DMS53 (cell line): ENCODE data around the gene BICDL1.

Experiments used
- DNase-seq: peaks from one replicate; lab custom pipeline; 2025; lab: John Stamatoyannopoulos, UW

Gene BICDL1

DNA sequence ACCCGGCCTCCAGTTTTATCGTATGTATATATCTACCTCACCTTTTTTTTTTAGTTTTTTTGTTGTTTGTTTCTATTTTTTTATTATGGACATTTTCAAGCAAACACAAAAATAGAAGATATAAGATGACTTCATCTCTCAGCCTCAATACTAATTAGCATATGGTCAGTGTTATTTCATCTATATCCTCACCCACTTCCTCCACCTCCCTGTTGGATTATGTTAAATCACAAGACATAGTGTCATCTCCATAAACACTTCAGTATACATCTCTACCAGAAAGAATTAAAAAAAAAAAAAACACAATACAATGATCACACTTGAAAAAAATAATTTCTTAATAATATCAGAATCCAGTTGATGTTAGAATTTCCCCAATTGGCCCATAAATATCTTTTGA lies 92.6 kb downstream of the BICDL1 start:
- DNase-seq: no peak

DNA sequence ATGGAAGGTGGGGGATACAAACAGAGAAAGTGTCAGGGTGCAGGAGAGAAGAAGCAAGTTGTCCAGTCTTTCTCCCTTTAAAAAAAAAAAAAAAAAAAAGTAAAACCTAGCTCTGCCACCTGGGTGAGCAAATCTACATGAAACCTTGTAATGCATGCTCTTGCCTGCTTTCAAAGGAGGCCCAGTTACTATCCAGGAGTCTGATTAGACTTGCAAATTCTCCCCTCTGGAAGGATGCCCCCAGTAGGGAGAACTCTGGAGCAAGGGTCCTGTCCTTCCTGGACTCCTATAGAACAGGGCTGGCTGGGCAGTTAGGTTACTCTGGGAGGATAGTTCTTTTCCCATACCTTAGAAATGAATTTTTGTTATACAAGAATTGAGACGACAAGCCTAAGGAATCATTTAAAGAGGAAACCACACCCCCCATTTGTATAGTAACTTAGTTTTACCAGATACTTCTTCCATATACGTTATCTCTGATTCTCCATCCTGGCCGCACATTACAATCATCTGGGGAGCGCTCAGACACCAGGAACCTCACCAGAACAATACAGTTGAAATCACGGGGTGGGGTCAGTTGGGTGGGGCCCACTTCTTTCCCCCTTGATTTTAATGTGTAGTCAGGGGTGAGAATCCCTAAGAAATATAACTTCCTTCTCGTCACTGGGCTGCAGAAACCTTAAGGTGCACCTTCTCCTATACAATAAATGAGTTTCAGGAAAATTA lies 97.0 kb downstream of the BICDL1 start:
- DNase-seq: peak; percentile 65

DNA sequence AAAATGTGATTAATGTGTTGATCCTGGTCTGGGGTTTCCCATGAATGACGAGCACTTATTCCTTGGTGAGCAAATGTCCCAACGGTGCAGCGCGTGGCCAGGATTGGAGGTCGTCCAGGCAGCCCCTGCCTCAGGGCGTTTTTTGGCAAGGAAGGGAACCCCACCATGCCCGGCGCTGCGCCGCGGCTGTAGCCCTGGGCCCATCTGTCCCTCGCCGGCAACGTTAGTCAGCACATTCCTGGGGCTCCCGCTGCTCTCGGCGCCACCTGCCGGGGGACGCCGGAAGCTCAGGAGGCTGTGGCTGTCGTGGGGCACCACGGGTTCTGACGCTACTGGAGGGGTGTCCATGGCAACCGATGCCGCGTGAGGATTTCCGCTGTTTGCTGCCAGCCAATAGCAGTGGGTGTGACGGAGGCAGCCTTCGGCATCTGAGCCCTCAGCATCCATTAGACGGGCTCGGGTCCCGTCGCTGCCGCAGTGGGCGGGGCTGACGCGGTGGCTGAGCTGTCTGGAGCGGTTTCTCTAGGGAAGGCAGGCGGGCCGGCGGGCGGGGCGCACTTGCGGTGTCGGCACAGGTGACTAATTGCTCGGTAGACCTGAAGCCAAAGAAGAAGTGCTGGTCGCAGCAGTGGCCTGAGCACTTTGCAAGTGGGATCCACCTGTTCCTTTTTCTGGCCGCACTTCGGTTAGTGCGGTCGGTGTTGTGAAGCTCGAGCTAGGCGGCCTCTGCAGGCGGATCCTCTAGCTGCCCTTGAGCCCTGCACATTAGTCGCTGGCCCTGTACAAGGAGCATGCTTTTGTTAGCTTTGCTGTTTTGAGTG lies 98.0 kb downstream of the BICDL1 start:
- DNase-seq: peak; percentile 100

DNA sequence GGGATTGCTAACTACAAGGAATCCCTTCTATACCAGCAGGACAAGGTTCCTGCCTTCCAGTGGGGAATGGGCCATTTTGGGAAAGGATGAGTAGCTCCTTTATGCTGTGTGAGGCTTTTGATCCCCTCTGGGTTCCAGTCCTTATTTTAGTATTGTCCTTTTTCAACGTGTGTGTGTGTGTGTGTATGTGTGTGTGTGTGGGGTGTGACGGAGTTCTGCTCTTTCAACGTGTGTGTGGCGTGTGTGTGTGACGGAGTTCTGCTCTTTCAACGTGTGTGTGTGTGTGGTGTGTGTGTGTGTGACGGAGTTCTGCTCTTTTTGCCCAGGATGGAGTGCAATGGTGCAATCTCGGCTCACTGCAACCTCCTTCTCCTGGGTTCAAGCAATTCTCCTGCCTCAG lies 100.1 kb downstream of the BICDL1 start:
- no peak for DNase-seq

DNA sequence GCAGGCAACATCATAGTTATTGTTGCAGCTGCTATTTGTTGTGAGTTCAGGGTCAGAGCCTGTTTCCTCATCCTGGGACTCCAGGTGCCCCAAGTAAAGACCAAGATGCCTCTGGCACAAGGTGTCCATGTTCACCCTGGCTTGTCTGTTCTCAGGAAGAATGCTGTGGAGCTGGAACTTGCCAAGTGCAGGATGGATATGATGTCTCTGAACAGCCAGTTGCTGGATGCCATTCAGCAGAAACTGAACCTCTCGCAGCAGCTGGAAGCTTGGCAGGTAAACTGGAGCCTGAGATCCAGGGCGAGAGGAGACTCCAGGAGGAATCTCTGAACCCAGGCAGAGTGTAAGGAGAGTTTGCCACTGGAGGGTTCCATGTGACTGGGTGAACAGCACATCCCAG lies 100.8 kb downstream of the BICDL1 start:
- no peak for DNase-seq

DNA sequence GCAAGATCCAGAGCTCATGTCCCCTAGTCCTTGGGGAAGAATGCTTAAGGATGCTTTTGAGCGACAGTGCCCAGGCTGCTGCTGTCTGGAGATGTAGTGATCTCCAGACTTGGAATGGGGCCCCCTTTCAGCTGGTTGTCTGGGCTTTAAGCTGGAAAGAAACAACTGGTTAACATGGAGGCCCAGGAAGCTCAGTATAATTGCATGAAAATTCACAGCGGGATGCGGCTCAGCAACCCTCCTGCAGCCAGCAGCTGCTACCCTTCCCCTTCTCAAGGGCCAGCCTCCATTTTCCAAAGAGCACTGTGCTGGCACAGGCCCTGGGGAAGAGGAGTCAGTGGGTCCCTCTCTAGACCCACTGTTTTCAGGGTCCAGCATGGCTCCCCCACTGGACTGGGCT lies 101.2 kb downstream of the BICDL1 start:
- no peak for DNase-seq

DNA sequence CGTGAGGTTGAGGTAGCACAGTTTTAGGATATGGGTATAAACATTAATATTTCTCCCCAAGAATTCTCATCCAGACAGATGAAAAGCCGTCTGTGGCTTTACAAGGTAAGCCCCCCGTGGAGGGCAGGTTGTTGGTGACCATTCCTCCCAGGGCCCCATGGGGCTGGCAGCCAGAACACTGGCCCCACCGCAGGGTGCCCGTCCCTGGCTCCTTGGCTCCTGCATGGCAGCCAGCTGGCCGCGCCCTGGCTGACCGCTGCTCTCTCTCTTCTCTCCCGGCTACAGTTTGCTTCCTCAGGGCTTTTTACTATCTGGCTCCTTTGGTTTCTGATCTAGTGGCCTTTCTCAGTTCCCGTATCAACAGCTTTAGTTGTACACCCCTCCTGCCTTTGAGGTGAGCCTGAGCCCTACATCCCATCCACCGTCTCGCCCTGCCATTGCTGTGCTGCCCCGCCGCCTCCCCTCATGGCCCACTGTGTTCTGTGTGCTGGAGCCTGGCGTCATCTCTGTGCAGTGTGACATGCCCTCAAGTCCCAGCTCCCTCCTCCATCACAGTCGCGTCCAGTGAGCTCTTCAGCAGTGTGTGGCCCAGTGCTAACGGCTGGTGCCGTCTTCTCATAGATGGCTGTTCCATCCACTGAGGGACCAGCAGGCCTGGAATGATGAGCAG lies 101.7 kb downstream of the BICDL1 start:
- no peak for DNase-seq

DNA sequence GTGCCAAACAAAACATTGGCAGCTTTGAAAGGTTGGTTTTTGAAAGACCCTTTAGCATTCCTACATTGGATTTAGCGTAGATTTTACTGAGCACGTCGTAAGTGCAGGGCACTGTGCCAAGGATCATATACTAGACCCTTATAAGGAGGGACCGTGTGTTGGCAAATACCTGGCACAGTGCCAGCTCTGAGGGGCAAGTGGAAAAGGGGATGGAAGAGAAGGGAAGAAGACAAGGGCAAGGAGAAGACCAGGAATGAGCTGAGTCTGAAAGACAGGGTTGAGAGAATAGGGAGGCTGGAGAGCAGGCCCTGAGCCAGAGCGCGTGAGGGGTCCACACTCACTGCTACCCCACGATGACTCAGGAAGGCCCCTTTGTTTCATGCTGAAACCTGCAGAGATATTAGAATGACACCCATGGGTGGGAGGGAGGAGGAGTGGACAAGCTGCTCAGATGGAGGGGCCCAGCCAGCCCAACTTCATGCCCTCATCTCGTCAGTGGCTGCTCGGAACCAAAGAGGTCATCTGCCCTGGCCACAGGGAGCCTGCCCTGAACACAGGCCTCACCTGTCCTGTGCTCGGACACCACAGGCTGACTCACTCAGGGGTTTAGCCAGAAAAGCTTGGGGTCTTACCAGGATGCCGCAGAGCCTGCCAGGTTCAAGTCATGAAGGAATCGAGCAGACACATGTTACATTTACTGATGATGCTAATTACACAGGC lies 102.5 kb downstream of the BICDL1 start:
- no peak for DNase-seq

DNA sequence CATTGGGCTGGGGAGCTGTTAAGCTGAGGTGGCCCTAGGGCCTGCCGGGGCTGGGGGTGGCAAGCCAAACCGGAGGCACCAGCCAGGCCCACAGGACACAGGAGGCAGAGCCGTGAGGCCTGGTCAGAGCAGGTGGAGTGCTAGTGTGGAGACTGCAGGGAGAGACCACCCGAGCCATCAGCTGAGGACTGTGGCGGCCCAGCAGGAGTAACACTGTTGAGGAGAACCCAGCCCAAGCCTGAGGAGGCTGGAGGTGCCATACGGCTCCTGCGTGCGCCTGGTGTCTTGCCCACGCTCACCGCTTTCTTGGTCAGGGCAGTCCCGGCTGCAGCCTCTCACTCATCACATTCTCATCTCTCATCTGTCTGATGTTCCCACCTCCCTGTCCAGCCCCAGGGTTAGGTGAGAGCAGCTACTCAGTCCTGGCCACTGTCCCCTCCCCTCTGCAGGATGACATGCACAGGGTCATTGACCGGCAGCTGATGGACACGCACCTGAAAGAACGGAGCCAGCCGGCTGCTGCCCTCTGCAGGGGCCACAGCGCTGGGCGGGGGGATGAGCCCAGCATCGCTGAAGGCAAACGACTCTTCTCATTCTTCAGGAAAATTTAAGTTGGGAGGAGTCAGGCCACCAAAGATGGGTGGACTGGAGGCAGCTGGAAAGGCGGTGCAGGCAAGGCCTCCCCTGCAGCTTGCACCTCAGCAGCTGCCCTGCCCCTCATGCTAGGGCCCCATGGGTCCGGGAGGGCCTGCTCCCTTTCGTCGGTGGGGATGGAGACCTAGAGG lies 103.7 kb downstream of the BICDL1 start:
- no peak for DNase-seq

DNA sequence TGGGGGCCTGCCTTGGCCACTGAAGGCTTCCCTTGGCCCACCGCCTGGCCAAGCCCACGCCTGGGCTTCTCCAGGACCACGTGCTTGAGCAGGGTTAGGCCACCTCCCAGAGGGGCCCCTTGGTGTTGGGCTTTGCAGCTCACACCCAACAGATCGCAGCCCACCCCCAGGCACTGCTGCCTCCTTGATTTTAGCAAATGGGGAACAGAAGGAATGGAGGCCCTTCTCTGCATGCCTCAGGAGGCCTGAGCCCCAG lies 104.2 kb downstream of the BICDL1 start:
- no peak for DNase-seq

DNA sequence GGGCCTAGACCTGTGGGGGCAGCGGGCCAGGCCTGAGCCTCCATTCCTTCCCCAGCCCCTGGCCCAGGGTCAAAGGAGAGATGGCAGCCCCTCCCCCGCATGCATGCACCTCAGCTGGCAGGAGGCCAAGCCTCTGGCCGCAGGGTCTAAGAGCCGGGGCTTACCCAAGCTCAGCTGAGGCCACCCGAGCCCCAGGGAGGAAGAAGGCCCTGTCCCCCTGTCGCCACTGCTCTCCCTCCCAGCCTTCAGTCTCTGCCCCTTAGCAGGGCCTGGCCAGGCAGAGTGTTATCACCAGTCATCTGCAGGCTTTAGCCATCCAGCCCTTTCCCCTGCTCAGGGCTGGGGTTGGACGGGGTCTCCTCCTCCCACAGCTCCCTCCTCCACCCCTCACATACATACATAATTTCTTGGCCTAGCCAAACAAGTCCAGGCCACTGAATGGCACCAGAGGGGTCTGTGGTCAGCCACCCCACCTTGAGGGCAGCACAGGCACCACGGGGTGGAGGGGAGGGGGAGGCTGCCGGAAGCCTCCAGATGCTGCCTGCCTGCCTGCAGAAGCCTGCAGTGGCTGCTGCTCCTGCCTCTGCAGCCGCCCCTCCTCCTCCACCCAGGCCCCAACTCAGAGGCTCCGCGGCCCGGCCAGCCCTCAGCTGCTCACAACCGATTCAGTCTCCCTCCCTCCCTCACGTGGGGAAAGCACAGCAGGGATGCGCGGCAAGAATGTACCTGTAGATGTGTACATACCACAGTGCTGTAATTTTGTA lies 104.7 kb downstream of the BICDL1 start:
- peak; percentile 30 for DNase-seq

DNA sequence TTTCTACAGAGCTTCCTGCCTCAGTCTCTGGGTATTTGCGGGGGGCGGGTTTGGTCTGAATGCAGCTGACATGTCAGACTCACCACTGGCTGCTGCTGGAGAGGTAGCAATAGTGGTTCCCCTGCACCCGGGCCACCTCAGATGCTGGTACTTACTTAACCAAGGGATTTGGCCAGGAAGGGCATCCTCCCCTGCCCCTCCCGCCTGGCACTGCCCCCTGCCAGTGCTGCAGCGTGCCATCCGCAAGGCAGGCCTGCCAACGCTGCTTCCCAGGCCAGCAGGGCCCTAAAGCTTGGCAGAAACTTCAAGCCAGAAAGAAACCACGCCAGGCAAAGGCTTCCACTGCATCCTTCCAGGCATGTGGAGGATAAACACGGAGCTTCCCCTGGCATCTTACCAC lies 105.4 kb downstream of the BICDL1 start:
- no peak for DNase-seq

DNA sequence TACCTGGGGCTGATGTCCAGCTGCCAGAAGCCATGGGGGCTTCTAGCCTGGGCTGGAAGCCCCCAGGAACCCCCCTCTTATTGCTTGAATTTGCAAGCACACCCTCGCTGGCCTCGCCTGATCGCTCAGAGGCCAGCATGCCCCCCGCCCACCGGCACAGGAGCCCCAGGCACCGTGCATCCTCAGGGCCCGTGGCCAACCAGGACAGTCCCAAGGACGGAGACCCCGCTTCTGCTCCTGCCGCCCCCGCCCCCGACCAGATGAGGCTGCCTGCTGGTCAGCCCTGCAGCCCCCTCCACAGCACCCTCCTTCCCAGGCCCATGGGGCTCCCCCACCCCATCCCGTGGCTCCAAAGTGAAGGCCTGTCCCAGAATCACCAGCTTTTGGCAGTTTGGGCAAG lies 106.3 kb downstream of the BICDL1 start:
- no peak for DNase-seq

DNA sequence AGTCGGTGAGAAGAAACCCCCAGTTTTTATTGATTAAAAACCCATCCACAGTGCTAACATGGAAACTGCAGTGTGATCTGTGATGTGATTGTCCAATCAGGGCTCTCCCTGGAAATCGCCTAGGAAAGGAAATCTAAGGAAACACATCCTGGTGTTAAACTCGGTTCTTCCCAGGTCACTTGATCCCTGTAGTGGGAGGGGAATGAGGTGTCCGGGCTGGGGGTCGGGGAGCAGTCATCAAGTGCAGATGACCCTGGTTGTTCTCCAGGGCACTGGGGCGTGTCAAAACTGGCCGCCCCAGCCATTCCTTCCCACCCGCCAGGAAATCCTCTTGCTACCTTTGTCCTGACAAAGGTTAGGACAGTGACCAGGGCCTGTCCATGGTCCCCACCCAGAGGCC lies 106.7 kb downstream of the BICDL1 start:
- DNase-seq: no peak

DNA sequence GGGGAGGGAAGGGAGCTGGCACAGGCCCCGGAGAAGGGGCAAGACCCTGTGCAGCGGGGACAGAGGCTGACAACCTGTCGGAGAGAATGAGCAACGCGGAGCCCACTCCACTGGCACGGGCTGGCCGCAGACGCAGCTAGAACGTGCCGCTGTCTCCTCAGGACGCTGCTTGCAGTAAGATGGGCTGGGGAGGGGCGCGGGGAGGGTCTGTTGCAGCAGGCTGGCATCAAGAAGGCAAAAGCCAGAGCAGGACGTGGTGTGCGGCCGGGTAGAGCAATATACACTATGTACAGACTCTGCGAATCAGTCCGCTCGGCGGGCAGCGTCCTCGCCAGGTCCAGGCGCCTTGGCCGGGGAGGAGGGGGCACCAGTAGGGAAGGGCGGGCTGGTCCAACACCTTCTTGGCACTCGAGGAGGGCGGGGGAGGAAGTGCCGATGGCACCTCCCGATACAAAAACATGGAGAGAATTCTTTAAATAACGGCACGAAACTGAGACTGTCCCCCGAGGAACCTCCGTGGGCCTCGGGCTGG lies 107.7 kb downstream of the BICDL1 start:
- DNase-seq: no peak

DNA sequence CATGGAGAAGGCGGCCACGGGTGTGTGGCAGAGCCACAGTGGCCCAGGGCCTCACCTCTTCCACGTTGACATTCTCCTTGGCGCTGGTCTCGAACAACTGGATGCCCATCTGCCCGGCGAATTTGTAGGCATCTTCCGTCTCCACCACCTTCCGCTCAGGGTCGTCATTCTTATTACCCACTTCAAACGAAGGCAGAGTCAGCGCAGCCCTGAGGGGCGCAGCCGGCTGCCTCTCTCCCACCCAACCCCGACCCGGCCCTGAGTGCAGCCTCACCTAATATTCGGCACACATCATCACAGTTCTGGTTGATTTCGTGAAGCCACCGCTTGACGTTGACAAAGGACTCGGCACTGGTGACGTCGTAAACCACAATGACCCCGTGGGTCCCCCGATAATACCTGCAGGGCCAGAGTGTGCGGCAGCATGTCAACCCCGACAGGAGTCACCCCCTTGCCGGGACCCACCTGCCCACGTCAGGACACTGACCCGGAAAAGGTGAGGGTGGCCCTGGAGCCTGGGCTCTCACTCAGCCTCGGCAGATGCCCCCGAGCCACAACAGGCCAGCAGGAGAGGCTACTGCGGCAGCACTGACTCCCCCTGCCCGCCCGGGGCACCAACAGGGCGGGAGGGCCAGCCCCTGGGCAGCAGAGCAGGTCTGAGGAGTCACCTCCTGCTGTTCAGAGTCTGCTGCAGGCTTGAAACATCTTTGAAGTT lies 109.9 kb downstream of the BICDL1 start:
- no peak for DNase-seq

DNA sequence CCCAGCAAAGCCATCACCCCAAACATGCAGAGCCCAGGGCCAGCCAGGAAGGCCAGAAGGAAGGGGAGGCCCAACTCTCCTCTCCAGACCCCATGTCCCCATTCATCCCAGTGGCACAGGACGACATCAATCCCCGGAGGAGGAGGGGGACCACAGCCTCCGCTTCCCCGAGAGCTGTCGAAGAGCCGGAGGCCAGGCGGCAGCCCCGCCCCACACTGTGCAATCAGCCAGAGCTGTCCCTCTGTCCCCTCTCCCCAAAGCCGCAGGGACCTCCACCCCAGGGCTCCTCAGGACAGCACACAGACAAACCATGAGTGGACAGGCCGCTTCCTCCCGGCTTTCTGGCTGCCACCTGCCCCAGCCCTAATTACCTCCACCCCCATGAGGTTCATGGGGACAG lies 110.7 kb downstream of the BICDL1 start:
- DNase-seq: no peak

DNA sequence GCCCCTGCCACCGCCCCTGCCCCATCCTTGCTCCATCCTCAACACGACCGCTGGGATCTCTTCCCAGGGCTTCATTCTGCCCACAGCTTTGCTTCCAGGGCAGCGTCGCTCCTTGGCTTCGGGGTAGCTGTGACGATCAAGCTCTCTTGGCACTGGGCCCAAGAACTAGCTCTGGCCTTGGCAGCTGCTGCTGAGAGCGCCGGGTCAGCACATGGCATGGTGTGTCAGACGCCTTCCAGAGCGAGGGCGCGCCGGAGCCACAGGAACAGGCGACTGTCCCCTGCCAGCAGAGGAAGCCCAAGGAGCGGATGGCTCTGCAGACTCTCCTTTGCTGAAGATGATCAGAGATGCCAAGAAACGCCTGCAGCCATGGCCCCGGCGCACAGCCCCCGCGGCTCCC lies 111.6 kb downstream of the BICDL1 start:
- DNase-seq: no peak

DNA sequence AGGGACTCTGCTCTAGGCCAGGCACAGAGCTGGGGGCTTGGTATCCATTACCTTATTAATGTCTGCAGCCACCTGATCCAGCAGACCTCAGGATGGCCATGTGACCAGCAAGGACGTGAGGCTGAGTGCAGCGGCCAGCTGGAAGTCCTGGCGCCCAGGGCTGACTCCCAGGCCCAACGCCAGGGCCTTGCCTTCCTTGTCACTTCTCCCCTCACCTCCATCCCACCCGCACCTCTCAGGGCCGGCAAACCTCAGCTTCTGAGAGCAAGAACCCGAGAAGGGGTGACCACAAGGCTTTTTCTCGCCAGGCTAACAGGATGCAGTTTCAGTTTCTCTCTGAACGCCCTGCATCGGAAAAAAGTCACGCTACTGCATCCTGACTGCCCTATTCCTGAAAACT lies 112.1 kb downstream of the BICDL1 start:
- DNase-seq: no peak

DNA sequence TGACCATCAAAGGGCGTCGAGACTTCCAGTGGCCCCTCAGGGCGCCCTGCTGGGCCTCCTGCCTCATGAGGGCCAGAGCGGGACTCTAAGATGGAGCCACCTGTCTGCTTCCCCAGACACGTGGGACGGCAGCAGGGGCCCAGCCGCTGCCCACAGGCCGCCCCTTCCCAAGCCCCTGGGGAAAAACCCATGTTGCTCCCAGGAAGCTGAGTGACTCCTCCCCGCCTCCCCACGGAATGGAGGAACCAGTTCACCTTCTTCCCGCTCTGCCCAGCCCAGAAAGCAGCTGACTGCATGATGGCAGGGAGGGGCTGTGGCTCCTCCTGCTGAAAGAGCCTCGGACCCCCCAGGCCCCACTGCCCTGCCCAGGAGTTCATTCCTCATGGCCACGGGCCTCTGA lies 112.6 kb downstream of the BICDL1 start:
- DNase-seq: no peak
